ENCODE results near the gene WLS.
"Not testable (repeated sequence)": the region's sequence is repeated elsewhere in the genome, so short reads cannot be mapped to it uniquely, and the experiment has no call there.

WLS gene

DNA sequence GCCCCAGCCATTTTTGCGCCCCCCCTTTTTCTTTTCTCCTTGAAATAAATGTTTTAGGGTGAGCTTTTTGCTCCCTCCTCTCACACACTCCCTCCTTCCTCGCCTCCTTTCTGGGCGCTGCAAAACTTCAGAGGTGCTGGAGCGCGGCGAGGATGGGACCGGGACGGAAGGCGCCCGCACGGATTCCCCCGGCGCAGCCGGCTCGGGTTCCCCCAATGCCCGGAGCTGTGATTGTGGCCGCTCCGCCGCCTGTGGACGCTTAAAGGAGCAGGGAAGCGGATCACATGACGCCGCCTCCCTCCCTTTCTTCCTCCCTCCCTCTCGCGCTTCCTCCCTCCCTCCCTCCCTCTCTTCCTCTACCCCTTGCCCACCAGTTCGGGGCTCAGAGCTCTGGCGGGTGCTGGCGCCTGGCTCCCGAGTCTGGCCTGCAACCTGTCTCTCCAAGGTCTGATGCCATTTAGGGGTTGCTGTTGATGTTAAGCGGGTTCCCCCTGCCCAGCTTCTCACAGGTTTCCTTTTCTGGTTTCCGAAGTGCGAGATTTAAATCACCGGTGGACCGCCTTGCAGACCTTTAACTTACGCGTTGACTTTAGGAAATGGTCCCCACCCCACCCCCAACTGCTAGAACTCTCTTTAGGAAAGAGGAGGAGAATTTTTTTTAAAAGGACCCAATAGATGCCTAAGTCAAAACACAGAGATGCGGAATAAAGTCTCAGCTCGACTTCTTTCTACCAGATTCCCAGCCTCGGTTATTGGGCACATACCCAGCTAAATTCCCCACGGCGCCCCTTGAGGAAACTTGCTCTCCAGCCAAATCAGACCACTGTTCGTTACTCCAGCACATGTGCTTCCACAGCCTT lies at the start of gene WLS:
WLS (minus strand) TSS at position 235 of the 860 bp plus-strand sequence; CDS start at position 11, 224 bp downstream.
- DNase-seq, result peak; percentile 9 to 17

- no peak for DNase-seq
Observed at GRCh38 chr1:68280286-68280685, 48.0 kb upstream of the WLS start.

GRCh38 chr1:68279846-68280245 lies 47.5 kb upstream of the WLS start:
- no peak for DNase-seq

DNA sequence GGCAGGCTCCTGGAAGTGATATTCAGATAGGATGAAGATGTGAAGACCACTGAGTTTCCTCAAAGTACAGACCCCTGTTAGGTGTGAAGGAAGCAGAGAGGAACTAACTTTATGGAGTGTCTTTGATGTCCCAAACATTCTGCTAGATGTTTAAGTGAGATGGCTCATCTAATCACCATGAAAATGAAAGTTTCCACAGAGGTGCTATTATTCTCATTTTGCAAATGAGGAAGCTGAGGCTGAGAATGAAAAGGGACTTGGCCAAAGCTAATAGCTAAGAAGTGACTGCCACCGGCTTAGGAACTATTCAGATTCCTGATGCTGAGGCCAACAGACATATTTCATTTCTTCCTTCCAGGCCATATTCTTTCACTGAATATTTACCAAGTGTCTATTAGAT lies 45.9 kb upstream of the WLS start:
- DNase-seq, result no peak

DNA sequence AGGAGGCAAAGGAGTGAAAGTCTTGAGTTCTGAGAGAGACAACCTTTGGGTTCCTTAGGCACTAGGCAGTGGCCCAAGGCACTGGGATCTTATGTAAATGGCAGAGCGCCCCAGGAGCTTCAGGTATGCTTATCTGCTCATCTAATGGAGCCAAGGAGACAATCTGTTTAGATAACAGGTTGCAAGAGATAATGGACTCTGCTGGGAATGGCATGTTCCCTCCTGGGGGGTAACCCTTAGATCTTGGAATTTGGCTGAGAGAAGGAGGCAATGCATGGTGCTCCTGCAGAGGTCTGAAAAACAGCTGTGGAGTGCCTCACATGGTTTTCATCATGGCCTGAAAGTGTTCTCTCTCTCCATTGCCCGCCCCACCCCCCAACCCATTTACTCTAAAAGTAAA lies 44.1 kb upstream of the WLS start:
- no peak for DNase-seq

DNA sequence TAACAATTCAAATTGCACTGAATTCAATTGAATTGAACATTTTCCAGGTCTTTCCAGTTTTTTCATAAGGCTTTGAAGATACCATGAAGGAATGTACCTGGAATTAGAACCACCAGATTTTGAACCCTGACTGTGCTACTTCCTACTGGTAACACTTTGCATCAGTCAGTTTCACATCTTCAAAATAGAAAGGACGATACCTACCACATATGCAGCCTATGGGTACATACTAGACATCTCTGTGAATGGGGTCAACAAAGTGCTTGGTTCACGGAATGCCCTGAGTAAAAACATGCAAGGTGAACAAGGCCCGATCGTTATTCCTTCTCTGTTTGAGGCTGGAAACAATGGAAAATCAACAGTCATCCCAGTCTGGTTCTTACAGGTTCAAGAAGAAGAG lies 41.2 kb upstream of the WLS start:
- DNase-seq, result no peak

GRCh38 chr1:68271596-68271995 lies 39.3 kb upstream of the WLS start:
- DNase-seq, result no peak

DNA sequence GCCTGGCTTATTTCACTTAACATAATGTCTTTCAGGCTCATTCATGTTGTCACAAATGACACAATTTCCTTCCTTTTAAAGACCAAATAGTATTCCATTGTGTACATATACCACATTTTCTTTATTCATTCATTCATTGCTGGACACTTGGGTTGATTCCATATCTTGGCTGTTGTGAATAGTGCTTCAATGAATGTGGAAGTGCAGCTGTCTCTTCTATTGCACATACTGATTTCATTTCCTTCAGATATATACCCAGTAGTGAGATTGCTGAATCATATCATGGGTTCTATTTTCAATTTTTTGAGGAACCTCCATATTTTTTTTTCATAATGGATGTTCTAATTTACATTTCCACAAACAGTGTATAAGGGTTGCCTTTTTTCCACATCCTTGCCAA lies 38.6 kb upstream of the WLS start:
- DNase-seq, result no peak

- no peak for DNase-seq
Observed at GRCh38 chr1:68269637-68270430, 37.5 kb upstream of the WLS start.

GRCh38 chr1:68268896-68269483 lies 36.7 kb upstream of the WLS start:
- no peak for DNase-seq

DNA sequence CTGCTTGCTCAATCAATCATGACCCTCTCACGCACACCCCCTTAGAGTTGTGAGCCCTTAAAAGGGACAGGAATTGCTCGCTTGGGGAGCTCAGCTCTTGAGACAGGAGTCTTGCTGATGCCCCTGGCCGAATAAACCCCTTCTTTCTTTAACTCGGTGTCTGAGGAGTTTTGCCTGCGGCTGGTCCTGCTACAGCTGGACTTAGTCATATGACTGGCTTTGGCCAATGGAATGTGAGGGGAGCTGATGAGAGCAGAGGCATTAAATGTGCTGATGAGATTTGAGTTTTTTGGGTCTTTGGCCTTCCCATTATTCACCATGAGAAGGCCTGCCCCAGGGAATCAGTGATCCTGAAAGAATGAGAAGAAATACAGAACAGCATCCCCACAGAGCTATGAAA lies 24.5 kb upstream of the WLS start:
- DNase-seq, result not testable (repeated sequence)

- no peak for DNase-seq
Observed at GRCh38 chr1:68255301-68255700, 23.0 kb upstream of the WLS start.

DNA sequence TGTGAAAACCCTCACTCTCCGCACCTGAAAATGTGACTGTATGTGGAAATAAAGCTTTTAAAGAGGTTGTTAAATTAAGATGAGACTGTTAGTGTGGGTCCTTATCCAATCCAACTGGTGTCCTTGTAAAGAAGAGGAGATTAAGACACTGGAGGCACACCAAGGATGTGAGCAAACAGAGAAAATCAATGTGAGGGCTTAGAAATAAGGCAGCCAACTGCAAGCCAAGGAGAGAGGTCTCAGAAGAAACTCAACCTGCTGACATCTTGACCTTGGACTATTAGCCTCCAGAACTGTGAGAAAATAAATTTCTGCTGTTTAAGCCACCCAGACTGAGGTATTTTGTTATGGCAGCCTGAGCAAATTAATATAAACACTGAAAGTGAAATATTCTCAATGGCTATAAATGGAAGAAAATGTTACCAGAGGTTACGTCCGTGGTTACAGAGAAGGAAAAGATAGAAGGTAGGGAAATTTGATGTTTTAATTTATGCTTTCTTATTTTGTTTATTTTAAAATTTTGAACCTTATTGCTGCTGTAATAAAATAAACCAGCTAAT lies 22.4 kb upstream of the WLS start:
- DNase-seq, result no peak

GRCh38 chr1:68237040-68237439 lies 4.7 kb upstream of the WLS start:
- DNase-seq, result no peak

GRCh38 chr1:68234094-68234493 lies 1.8 kb upstream of the WLS start:
- no peak for DNase-seq

DNA sequence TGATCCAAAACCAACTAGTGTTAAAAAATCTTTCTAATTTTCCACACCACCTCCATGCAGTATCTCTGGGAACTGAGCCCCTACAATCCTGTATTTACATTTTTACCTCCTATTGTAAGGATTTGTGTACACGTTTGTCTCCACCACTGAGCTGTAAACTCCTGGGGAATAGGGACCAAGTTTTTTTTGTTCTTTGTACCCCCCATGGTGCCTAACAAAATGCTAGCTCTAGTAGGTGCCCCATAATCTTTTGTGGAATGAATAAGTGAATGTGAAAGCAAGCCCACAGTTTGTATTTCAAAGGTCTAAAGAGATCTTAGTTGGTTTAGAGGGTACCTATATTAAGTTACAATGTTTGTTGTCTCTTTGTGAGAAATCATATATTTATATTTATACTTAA lies 879 bp upstream of the WLS start:
- no peak for DNase-seq

DNA sequence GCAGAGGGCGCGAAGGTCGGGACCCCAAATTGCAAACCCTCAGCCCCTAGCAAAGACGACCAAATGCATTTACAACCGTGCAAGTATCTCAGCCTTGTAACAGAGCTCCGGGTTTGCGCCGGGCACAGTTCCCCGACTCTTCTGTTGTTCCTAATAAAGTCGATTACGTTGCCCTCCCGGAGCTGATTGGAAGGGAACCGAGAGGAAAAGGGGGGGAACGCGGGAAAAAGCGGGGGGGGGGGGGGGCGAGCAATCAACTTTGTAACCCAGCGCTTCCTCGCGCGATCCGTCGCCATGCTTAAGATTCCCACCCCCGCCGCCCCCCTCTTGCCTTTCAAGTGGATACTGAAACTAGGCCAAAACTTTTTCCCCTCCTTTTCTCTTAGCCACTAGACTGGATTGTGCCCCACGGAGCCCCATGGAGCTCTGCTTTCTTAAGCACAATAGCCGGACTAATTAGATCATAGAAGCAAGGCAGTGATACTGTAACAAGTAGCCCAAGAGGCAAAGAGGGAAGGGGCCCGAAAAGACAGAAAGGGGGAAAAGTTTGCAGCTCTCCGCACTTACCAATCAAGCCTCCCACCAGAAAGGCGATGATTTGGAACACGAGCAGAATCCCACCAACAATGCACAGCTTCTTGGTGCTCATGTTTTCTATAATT lies 565 bp downstream of the WLS start:
- DNase-seq, result no peak

- DNase-seq, result no peak
Observed at GRCh38 chr1:68230901-68231626, 1.3 kb downstream of the WLS start.

DNA sequence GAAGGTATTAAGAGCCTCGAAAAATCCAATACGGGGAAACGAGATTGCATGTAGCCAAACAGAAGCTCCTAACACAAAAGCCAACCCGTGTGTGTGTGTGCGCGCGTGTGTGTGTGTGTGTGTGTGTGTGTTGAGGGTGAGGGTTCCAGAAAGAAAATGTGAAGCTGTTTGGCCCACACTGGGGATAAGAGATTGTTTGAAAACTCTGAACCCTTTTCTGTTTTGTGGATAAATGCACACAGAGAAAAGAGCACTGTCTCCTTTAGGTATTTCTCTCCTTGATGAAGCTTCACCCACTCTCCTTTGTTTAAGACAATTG lies 1.9 kb downstream of the WLS start:
- DNase-seq, result no peak

DNA sequence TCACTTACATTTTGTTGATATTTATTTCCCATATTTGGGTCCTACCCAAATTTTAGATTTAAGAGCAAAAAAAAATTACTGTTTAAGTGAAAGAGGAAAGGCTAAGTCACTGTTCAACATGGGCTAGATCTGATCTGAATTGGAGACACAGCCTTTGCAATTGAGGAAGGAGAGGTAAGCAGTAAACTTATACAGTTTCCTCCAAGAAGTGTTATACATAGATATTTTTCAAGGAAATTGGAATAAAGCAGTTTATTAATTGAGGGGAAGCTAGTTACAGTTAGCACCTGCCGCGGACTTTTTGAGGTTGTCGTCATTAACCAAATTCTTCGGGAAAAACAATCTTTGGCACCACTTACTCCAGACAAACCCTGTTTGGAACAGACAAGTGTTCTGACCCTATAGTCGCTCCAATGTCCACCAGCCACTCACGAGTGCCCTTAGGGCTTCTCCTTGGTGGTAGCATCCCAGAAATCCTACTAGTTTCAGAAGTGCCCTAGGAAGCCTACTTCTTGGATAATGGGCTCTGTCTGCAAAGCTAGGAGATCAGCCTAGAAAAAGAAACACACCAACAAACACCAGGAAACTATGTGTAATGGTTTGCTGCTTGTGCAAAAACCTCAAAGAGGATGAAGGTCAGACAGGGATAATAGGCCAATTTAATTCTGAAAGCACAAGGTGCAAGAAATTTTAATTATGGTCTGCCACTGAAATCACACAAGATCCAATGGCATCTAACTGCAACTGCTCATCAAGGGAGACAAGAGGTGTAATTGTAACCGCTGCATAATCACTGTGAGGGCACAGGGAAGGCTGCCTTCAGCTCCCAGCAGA lies 2.5 kb downstream of the WLS start:
- no peak for DNase-seq

DNA sequence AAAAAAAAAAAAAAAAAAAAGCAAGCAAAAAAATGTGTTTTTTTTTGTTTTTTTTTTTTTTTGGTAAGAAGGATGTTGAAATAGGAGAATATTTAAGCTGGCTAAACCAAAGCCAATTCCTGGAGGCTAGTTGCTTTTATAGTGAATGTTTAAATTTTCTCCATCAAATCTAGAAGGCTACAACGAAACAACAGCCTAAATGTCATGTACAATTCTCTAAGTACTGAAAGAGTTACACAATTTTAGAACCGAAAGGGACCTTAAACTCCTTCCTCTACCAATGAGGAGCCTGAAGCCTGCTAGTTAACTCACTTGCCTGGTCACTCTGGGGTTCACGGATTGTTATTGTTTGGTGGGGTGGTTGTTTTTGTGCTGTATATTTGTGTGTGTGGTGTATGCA lies 3.5 kb downstream of the WLS start:
- DNase-seq, result no peak

All from Kasumi-1 (cell line).